ENCODE results near the gene SNAI3.

DNA sequence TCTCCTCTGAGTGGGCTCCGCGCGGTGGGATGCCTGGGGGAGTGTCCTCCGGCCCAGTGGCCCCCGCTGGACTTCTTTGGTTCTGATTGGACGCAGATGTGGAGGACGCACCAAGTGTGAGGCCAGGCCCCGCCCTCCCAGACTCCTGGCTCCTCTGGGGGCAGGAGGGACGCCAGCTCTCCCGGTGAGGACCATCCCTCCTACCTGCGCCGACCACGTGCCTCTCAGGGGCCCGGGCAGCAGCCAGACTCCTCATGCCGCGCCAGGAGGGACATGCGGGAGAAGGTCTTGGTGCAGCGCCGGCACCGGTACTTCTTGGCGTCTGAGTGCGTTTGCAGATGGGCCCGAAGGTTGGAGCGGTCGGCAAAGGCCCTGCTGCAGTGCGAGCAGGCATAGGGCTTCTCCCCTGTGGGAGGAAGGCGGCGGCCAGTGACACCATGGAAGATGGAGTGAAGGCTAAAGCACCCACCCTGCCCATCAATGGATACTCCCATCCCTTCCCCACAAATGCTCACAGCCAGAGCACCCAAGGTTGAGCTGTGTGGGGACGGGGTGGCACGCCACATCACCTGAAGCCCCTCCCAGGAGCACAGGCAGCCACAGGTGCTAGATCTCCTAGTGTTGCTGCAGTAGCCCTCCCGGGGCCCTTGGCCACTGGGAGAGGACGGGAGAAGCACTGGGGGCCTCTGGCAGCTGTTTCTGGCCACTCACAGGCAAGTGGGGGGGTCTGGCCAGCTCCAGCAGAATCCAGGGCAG, 7.9 kb downstream of the SNAI3 start:
- TF ChIP-seq EP300 (IDR thresholded peaks at IDR 0.05): no peak
- TF ChIP-seq, protein P1, sequence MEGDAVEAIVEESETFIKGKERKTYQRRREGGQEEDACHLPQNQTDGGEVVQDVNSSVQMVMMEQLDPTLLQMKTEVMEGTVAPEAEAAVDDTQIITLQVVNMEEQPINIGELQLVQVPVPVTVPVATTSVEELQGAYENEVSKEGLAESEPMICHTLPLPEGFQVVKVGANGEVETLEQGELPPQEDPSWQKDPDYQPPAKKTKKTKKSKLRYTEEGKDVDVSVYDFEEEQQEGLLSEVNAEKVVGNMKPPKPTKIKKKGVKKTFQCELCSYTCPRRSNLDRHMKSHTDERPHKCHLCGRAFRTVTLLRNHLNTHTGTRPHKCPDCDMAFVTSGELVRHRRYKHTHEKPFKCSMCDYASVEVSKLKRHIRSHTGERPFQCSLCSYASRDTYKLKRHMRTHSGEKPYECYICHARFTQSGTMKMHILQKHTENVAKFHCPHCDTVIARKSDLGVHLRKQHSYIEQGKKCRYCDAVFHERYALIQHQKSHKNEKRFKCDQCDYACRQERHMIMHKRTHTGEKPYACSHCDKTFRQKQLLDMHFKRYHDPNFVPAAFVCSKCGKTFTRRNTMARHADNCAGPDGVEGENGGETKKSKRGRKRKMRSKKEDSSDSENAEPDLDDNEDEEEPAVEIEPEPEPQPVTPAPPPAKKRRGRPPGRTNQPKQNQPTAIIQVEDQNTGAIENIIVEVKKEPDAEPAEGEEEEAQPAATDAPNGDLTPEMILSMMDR (IDR thresholded peaks at IDR 0.05): no peak

Data from gastroesophageal sphincter (tissue), 3 donors.